ENCODE results near the gene SMYD3.

GRCh38 chr1:246166841-246167240 is 340.2 kb downstream of the SMYD3 start:
- TF ChIP-seq CTCF (IDR thresholded peaks at IDR 0.05): no peak
- TF ChIP-seq POLR2A (IDR thresholded peaks at IDR 0.05): no peak
